Measurements from ENCODE around the gene CCDC14. TPM values are rescaled to one million over a fixed set of nuclear protein-coding genes. Genes with fewer than 3 reads are reported as not detected.

The CCDC14 gene
- total and polyA plus RNA-seq, 7 donors, result 3.5 to 7.3 (median 5.6) TPM

DNA sequence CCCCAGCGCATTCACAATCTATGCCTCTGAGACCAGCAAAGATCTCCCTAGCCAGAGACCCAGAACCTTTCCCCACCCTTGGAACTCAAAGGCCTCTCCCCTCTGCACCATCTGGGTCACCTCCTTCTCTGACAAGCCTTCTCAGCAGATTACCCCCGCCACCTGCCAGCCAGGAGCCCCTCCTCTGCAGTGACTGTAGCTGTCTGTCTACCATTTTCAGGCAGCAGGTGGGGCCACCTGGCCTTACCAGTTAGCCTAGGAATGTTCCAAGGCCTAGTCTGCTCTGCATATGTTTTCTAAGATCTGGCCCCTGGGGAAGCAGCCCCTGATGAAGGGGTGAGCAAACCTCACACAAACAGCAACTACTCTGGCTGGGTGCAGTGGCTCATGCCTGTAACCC is 79.3 kb downstream of the CCDC14 start:
- intact Hi-C loops (cut with DNase I), result loop anchor here in 1 of 2 donors (10.0 kb wide), 1 partner anchor 103 kb away; no protein-coding TSS in a partner anchor
- peaks cover 10% of the 10 kb centered on the region for H3K4me1 ChIP-seq
- H3K4me3 ChIP-seq, result no peak overlapping the region
- no peak for DNase-seq
- no peak overlapping the region for H3K27ac ChIP-seq
- 96 to 100% (median 100%) methylated on average over 2 of the region's 2 CpGs for WGBS, 3 donors
- TF ChIP-seq, protein P1, sequence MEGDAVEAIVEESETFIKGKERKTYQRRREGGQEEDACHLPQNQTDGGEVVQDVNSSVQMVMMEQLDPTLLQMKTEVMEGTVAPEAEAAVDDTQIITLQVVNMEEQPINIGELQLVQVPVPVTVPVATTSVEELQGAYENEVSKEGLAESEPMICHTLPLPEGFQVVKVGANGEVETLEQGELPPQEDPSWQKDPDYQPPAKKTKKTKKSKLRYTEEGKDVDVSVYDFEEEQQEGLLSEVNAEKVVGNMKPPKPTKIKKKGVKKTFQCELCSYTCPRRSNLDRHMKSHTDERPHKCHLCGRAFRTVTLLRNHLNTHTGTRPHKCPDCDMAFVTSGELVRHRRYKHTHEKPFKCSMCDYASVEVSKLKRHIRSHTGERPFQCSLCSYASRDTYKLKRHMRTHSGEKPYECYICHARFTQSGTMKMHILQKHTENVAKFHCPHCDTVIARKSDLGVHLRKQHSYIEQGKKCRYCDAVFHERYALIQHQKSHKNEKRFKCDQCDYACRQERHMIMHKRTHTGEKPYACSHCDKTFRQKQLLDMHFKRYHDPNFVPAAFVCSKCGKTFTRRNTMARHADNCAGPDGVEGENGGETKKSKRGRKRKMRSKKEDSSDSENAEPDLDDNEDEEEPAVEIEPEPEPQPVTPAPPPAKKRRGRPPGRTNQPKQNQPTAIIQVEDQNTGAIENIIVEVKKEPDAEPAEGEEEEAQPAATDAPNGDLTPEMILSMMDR (IDR thresholded peaks at IDR 0.05), result no peak
- no peaks in the 10 kb centered on the region for H3K36me3 ChIP-seq (ENCODE audit: insufficient read depth in 1 of 2, low read depth in 1 of 2)
- H3K27me3 ChIP-seq (ENCODE audit: insufficient read depth in 3 of 3, low read length in 2 of 3), result peaks cover 0 to 4% (median 0%) of the 10 kb centered on the region in 3 donors
- no peaks in the 10 kb centered on the region for H3K9me3 ChIP-seq
- ATAC-seq, result no peak

GRCh38 chr3:123880998-123881561 is 79.9 kb downstream of the CCDC14 start:
- intact Hi-C loops (cut with DNase I), result loop anchor here in 1 of 2 donors (10.0 kb wide), 1 partner anchor 104 kb away; no protein-coding TSS in a partner anchor
- TF ChIP-seq, protein P1 (IDR thresholded peaks at IDR 0.05), result no peak
- Histone ChIP-seq H3K4me1 (peaks cover 10% of the 10 kb centered on the region), H3K4me3 (no peak overlapping the region), H3K27ac (no peak overlapping the region), H3K27me3 (ENCODE audit: insufficient read depth in 3 of 3, low read length in 2 of 3) (peaks cover 0 to 4% (median 0%) of the 10 kb centered on the region in 3 donors), H3K36me3 (ENCODE audit: insufficient read depth in 1 of 2, low read depth in 1 of 2) (no peaks in the 10 kb centered on the region), H3K9me3 (no peaks in the 10 kb centered on the region)
- 74 to 83% (median 77%) methylated on average over 6 of the region's 6 CpGs for WGBS, 3 donors
- DNase-seq (no peak), ATAC-seq (no peak)

DNA sequence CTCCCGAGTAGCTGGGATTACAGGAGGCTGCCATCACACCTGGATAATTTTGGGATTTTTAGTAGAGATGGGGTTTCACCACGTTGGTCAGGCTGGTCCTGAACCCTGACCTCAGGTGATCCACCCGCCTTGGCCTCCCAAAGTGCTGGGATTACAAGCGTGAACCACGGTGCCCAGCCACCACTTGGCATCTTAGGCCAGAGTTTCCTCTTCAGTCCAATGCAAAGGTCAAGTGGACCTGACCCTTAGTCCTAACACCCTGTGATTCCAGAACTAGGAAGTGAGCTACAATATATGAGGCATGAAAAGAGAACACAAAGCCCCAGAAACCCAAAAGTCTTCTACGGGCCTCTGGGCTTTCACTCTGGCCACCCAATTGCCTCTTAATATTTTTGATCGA is 82.2 kb downstream of the CCDC14 start:
- H3K4me1 ChIP-seq, result peaks cover 9% of the 10 kb centered on the region
- H3K27me3 ChIP-seq (ENCODE audit: insufficient read depth in 3 of 3, low read length in 2 of 3), result peaks cover 0 to 4% (median 0%) of the 10 kb centered on the region in 3 donors
- H3K27ac ChIP-seq, result no peak overlapping the region
- no peaks in the 10 kb centered on the region for H3K9me3 ChIP-seq
- DNase-seq (no peak), ATAC-seq (no peak)
- no peaks in the 10 kb centered on the region for H3K36me3 ChIP-seq (ENCODE audit: insufficient read depth in 1 of 2, low read depth in 1 of 2)
- WGBS, 3 donors, result 88 to 94% (median 93%) methylated on average over 7 of the region's 7 CpGs
- intact Hi-C loops (cut with DNase I), result no loop called here
- H3K4me3 ChIP-seq, result no peak overlapping the region
- TF ChIP-seq, protein P1 (IDR thresholded peaks at IDR 0.05), result no peak

GRCh38 chr3:123877965-123878364 is 83.1 kb downstream of the CCDC14 start:
- H3K9me3 ChIP-seq, result no peaks in the 10 kb centered on the region
- 85 to 88% (median 85%) methylated on average over 4 of the region's 4 CpGs for WGBS, 3 donors
- DNase-seq (no peak), ATAC-seq (no peak)
- H3K4me3 ChIP-seq, result no peak overlapping the region
- intact Hi-C loops (cut with DNase I), result no loop called here
- TF ChIP-seq, protein P1 (IDR thresholded peaks at IDR 0.05), result no peak
- peaks cover 0 to 4% (median 0%) of the 10 kb centered on the region in 3 donors for H3K27me3 ChIP-seq (ENCODE audit: insufficient read depth in 3 of 3, low read length in 2 of 3)
- peaks cover under 1% of the 10 kb centered on the region for H3K4me1 ChIP-seq
- no peaks in the 10 kb centered on the region for H3K36me3 ChIP-seq (ENCODE audit: insufficient read depth in 1 of 2, low read depth in 1 of 2)
- H3K27ac ChIP-seq, result no peak overlapping the region

DNA sequence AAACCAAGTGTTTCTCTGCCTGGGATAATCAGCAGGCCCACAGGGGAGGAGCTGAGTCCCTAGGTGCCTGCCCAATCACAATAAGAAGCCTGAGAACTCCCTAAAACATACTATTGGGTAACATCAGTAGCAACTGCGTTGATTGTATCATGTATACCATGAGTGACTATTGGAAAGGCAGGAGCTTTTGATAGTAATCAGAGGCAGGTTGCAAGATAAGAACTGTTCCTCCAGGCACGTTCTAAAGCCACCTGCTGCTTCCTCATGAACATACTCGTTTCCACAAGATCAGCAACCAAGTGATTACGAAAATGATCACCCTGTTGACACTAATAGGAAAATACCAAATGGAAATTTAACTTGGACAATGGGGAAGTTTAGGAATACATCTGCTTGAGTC is 83.6 kb downstream of the CCDC14 start:
- Histone ChIP-seq H3K9me3 (no peaks in the 10 kb centered on the region), H3K36me3 (ENCODE audit: insufficient read depth in 1 of 2, low read depth in 1 of 2) (no peaks in the 10 kb centered on the region), H3K4me1 (no peaks in the 10 kb centered on the region), H3K27ac (no peak overlapping the region), H3K4me3 (no peak overlapping the region), H3K27me3 (ENCODE audit: insufficient read depth in 3 of 3, low read length in 2 of 3) (peaks cover 0 to 4% (median 0%) of the 10 kb centered on the region in 3 donors)
- no peak for ATAC-seq
- 86 to 91% (median 86%) methylated on average over 4 of the region's 4 CpGs for whole genome bisulfite sequencing, 3 donors
- TF ChIP-seq, protein P1 (IDR thresholded peaks at IDR 0.05), result no peak
- intact Hi-C loops (cut with DNase I), result no loop called here
- DNase-seq, result no peak
